Activated CD8-positive, alpha-beta T cell treated with anti-CD3 and anti-CD28 coated beads for 36 hours (primary cell): ENCODE data around the gene RUNX1. TPM values are rescaled to one million over a fixed set of nuclear protein-coding genes. Genes with fewer than 3 reads are reported as not detected.

Experiments used
- ATAC-seq: fragments of 200-7000 bp; cut with Tn5 transposase; one replicate; pipeline ENCODE4 v1.10.0; 2021; ENCODE audit warnings: mild to moderate bottlenecking, moderate library complexity
- CTCF ChIA-PET: fragments of 350-600 bp; sonication (Branson Sonifier 250); formaldehyde crosslinking; loops from one replicate; lab custom pipeline; 2021; ENCODE audit warnings: antibody characterized with exemption; lab: Charles Lee
- POLR2A ChIA-PET: fragments of 350-600 bp; sonication (Branson Sonifier 250); formaldehyde crosslinking; loops from one replicate; lab custom pipeline; 2021; ENCODE audit warnings: antibody characterized with exemption; lab: Charles Lee
- DNase-seq: peaks from one replicate; pipeline ENCODE4 v3.0.0-alpha.2; 2020
- H3K27ac Mint-ChIP-seq: one replicate; pipeline ENCODE4 v1.8.0; 2021; ENCODE audit warnings: mild to moderate bottlenecking, mixed read lengths
- H3K27me3 Mint-ChIP-seq: one replicate; pipeline ENCODE4 v1.8.0; 2021; ENCODE audit warnings: mixed read lengths
- H3K36me3 Mint-ChIP-seq: one replicate; pipeline ENCODE4 v1.8.0; 2021; ENCODE audit warnings: low read depth, mixed read lengths
- H3K4me1 Mint-ChIP-seq: one replicate; pipeline ENCODE4 v1.8.0; 2021; ENCODE audit warnings: low read depth, mixed read lengths
- H3K4me3 Mint-ChIP-seq: one replicate; pipeline ENCODE4 v1.8.0; 2021; ENCODE audit warnings: mild to moderate bottlenecking, moderate library complexity, mixed read lengths
- H3K9me3 Mint-ChIP-seq: one replicate; pipeline ENCODE4 v1.8.0; 2021; ENCODE audit warnings: mixed read lengths
- CTCF ChIP-seq: fragments of 200-600 bp; IDR thresholded peaks from one replicate; pipeline ENCODE4 v1.8.0; 2022; ENCODE audit warnings: antibody characterized with exemption, mild to moderate bottlenecking
- intact Hi-C: fragments of 100-400 bp; cut with micrococcal nuclease; formaldehyde crosslinking; loops from one replicate; pipeline ENCODE4 v1.10.0; 2022
- total RNA-seq, 2 experiments: library from RNA; stranded (reverse); gene quantifications; one replicate each; pipeline ENCODE4 v1.2.3, GENCODE V29; 2021

Gene RUNX1
- total RNA-seq, 2 experiments from 2014 or later, result 18.7 to 19.0 TPM

DNA sequence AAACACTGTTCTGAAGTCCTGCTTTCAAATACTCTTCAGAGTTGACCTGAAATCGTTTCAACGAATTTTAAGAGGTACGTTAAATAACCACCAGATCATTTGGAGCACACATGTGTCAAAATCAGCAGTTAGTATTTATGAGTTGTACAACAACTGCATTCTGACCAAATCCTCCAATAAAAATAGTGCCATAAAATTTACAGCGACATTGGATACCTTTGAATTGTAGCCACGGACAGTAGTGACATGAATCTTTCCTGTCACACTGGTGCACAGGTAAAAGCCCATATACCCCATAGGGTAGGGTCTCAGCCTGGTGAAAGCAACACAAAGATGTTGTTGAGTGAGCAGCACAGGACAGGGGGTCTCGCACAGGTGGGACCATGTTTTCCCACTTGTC lies 258.8 kb downstream of the RUNX1 start:
- TF ChIP-seq CTCF, result no peak

GRCh38 chr21:34788879-34789278 lies 260.2 kb downstream of the RUNX1 start:
- no peaks in the 10 kb centered on the region for H3K9me3 Mint-ChIP-seq

More for the DNA sequence above, 258.8 kb downstream of the RUNX1 start:
- CTCF ChIA-PET, result no interaction called here
- POLR2A ChIA-PET, result no interaction called here
- peaks cover 5% of the 10 kb centered on the region for H3K4me1 Mint-ChIP-seq
- no peak for DNase-seq
- H3K27ac Mint-ChIP-seq, result no peak overlapping the region
- intact Hi-C loops, result no loop called here
- H3K27me3 Mint-ChIP-seq, result no peaks in the 10 kb centered on the region
- H3K36me3 Mint-ChIP-seq, result peaks cover 15% of the 10 kb centered on the region
- ATAC-seq, result no peak
- no peak overlapping the region for H3K4me3 Mint-ChIP-seq
- no peaks in the 10 kb centered on the region for H3K9me3 Mint-ChIP-seq

DNA sequence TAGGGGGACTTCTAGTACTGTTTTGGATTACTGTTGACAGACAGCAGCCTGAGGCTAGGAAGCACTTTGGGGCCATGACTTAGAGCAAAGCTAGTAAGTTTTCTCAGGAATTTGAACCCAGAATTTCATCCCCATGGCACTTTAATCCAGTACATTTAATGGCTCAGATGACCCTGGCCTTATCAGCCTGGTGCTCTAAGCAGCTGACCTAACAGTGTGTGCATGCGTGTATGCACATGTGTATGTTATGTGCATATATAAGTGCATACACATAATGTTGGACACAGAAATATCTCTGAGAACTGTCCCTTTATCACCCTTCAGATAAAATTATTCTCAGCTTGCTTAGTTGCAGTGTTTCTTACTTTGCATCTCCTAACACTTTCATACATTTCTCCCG lies 265.3 kb downstream of the RUNX1 start:
- intact Hi-C loops, result no loop called here
- Mint-ChIP-seq H3K36me3 (no peaks in the 10 kb centered on the region), H3K4me3 (no peak overlapping the region), H3K27me3 (no peaks in the 10 kb centered on the region), H3K27ac (no peak overlapping the region), H3K4me1 (peaks cover 8% of the 10 kb centered on the region), H3K9me3 (peaks cover 1% of the 10 kb centered on the region)
- DNase-seq (no peak), ATAC-seq (no peak)
- no peak for TF ChIP-seq CTCF
- CTCF ChIA-PET, result interaction anchor here (1.2 kb wide), 1 partner anchor 38 kb away, joined by 5 read pairs; no protein-coding TSS in a partner anchor
- POLR2A ChIA-PET, result no interaction called here

More at GRCh38 chr21:34788879-34789278, 260.2 kb downstream of the RUNX1 start:
- DNase-seq (no peak), ATAC-seq (no peak)
- POLR2A ChIA-PET, result no interaction called here
- no peaks in the 10 kb centered on the region for H3K27me3 Mint-ChIP-seq
- H3K4me1 Mint-ChIP-seq, result peaks cover 8% of the 10 kb centered on the region
- CTCF ChIA-PET, result interaction anchor here (0.9 kb wide), 1 partner anchor 43 kb away, joined by 4 read pairs; no protein-coding TSS in a partner anchor
- peaks cover 12% of the 10 kb centered on the region for H3K36me3 Mint-ChIP-seq
- no peak overlapping the region for H3K27ac Mint-ChIP-seq
- intact Hi-C loops, result no loop called here
- no peak for TF ChIP-seq CTCF
- no peak overlapping the region for H3K4me3 Mint-ChIP-seq

- H3K36me3 Mint-ChIP-seq, result no peaks in the 10 kb centered on the region
- H3K4me1 Mint-ChIP-seq, result peaks cover 8% of the 10 kb centered on the region
- no peaks in the 10 kb centered on the region for H3K27me3 Mint-ChIP-seq
- DNase-seq (no peak), ATAC-seq (no peak)
- TF ChIP-seq CTCF, result no peak
- peaks cover 1% of the 10 kb centered on the region for H3K9me3 Mint-ChIP-seq
- ChIA-PET POLR2A (no interaction called here), CTCF (interaction anchor here (0.5 kb wide), 1 partner anchor 618 kb away, joined by 3 read pairs; no protein-coding TSS in a partner anchor)
- H3K27ac Mint-ChIP-seq, result no peak overlapping the region
- intact Hi-C loops, result no loop called here
- H3K4me3 Mint-ChIP-seq, result no peak overlapping the region
These were observed 266.4 kb downstream of the RUNX1 start for GRCh38 chr21:34782506-34783360.

DNA sequence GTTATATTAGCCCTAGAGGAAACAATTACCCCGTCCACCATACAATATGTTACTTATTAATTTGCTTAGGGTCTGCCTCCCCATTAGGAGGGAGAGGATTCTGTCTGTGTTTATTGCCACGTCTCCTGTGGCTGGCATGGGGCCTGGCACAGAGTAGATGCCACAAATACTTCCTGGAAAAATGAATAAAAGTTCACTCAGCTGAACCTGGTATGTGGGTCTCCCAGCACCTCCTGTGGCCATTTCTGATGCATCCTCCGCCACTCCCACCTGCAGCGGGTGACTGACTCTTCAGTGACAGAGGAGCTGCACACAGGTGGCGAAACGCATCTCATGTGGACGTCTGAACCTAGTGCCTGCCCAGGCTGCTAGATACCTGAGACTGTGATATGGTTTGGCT lies 267.6 kb downstream of the RUNX1 start:
- intact Hi-C loops, result no loop called here
- ATAC-seq (no peak), DNase-seq (no peak)
- POLR2A ChIA-PET, result no interaction called here
- Mint-ChIP-seq H3K36me3 (no peaks in the 10 kb centered on the region), H3K4me1 (peaks cover 8% of the 10 kb centered on the region), H3K27me3 (no peaks in the 10 kb centered on the region), H3K4me3 (no peak overlapping the region), H3K27ac (no peak overlapping the region), H3K9me3 (peaks cover 1% of the 10 kb centered on the region)
- CTCF ChIA-PET, result no interaction called here
- no peak for TF ChIP-seq CTCF
